Peyer's patch (tissue), 4 donors: ENCODE data around the gene COPS9. TPM values are rescaled to one million over a fixed set of nuclear protein-coding genes. Genes with fewer than 3 reads are reported as not detected.

Experiments
- DNase-seq, 3 donors: peaks; one replicate each; pipeline ENCODE4 v3.0.0-alpha.2; 2017 to 2019
- H3K27ac ChIP-seq, 4 donors: fragments of 200-600 bp; sonication (generic); one replicate each; pipeline ENCODE4 v1.5.1; 2016 to 2019
- H3K27me3 ChIP-seq, 2 donors: fragments of 200-600 bp; sonication (generic); one replicate each; pipeline ENCODE4 v1.5.1; 2019
- H3K36me3 ChIP-seq, 3 donors: fragments of 200-600 bp; sonication (generic); one replicate each; pipeline ENCODE4 v1.5.1; 2016 to 2019
- H3K4me1 ChIP-seq, 4 donors: fragments of 200-600 bp; sonication (generic); one replicate each; pipeline ENCODE4 v1.5.1; 2016 to 2019
- H3K4me3 ChIP-seq, 4 donors: fragments of 200-600 bp; sonication (generic); 1 replicate in 3 of 4; 2 replicates in 1 of 4; pipeline ENCODE4 v1.5.1; 2016 to 2019; ENCODE audit warnings: mild to moderate bottlenecking in 1 of 4
- H3K9me3 ChIP-seq, 4 donors: fragments of 200-600 bp; sonication (generic); one replicate each; pipeline ENCODE4 v1.5.1; 2016 to 2019; ENCODE audit warnings: mild to moderate bottlenecking in 1 of 4
- POLR2A ChIP-seq, 2 donors: fragments of 450-650 bp; IDR thresholded peaks; one replicate each; pipeline ENCODE4 v1.5.1; 2017; ENCODE audit warnings: antibody characterized with exemption in 2 of 2, mild to moderate bottlenecking in 2 of 2, moderate library complexity in 2 of 2
- total RNA-seq, 4 donors: library from RNA; depleted of rRNA; stranded (reverse); fragments of >200 nt; gene quantifications; one replicate each; pipeline ENCODE4 v1.1.0, GENCODE V29; 2016
- TF ChIP-seq, protein P1 (sequence below), 6 experiments: fragments of 450-650 bp in 4 of 6; fragments of 200-600 bp in 2 of 6; sonication (generic) in 1 of 6; IDR thresholded peaks; one replicate each; pipeline ENCODE4 v1.5.1; 2017 to 2019; ENCODE audit warnings: antibody characterized with exemption in 6 of 6, mild to moderate bottlenecking in 3 of 6, moderate library complexity in 1 of 6

COPS9 gene
- total RNA-seq, 4 donors from 2014 or later = 57.3 to 113 (median 104) TPM

DNA sequence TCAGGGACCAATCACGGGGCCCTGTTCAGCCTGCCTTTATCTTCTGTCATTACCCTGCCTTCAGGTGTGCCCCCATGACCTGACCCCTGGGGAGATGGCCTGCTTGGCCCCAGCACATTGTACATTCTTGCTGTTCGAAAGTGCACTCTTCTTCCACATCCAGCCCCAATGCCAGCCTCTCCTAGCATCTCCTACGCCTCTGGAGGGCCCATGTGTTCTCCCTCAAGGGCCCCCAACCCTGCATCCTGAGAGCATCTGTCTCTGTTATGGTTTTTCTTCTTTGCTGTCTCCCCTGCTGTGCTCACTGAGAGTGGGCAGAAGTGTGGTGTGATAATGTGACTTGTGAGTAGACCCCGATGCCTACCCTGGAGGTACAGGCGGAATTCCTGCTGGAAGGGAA lies 45.9 kb upstream of the COPS9 start:
- Histone ChIP-seq H3K4me3 (no peak overlapping the region), H3K9me3 (no peaks in the 10 kb centered on the region), H3K27me3 (no peaks in the 10 kb centered on the region), H3K27ac (no peak overlapping the region), H3K36me3 (no peaks in the 10 kb centered on the region), H3K4me1 (no peaks in the 10 kb centered on the region)
- TF ChIP-seq POLR2A (IDR thresholded peaks at IDR 0.05) = no peak
- TF ChIP-seq, protein P1, sequence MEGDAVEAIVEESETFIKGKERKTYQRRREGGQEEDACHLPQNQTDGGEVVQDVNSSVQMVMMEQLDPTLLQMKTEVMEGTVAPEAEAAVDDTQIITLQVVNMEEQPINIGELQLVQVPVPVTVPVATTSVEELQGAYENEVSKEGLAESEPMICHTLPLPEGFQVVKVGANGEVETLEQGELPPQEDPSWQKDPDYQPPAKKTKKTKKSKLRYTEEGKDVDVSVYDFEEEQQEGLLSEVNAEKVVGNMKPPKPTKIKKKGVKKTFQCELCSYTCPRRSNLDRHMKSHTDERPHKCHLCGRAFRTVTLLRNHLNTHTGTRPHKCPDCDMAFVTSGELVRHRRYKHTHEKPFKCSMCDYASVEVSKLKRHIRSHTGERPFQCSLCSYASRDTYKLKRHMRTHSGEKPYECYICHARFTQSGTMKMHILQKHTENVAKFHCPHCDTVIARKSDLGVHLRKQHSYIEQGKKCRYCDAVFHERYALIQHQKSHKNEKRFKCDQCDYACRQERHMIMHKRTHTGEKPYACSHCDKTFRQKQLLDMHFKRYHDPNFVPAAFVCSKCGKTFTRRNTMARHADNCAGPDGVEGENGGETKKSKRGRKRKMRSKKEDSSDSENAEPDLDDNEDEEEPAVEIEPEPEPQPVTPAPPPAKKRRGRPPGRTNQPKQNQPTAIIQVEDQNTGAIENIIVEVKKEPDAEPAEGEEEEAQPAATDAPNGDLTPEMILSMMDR (IDR thresholded peaks at IDR 0.05) = no peak
- DNase-seq = no peak

DNA sequence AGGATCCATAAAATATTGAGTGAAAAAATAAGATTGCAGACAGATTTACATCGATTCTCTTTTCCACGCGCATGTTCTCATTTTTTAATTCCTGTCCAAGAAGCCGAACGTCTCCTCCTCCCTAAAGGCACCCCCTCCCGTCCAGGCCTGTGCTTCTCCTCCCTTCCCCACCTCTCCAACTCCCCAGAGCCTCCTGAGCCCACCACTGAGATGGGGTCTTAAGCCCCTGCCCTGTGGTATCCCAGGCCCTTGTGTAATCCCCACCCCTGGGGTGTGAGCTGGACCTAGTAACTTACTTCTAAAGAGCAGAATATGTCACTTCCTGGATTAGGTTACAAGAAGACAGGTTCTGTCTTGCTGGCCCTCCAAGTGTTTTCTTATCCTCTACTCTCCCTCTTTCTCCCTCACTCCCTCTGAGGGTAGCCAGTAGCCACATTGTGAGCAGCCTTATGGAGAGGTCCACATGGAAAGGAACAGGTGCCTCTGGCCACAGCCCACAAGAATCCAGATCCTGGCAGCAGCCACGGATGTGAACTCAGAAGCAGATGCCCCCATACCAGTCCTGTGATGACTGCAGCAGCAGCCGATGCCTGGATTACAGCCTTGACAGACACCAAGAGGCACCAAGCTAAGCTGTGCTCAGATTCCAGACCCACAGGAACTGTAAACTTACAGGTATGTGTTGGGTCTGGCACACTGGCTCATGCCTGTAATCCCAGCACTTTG lies 44.0 kb upstream of the COPS9 start:
- no peaks in the 10 kb centered on the region for H3K36me3 ChIP-seq
- TF ChIP-seq POLR2A (IDR thresholded peaks at IDR 0.05) = no peak
- no peaks in the 10 kb centered on the region for H3K4me1 ChIP-seq
- H3K9me3 ChIP-seq = no peaks in the 10 kb centered on the region
- DNase-seq = no peak
- H3K27ac ChIP-seq = no peak overlapping the region
- no peak overlapping the region for H3K4me3 ChIP-seq
- H3K27me3 ChIP-seq = no peaks in the 10 kb centered on the region

DNA sequence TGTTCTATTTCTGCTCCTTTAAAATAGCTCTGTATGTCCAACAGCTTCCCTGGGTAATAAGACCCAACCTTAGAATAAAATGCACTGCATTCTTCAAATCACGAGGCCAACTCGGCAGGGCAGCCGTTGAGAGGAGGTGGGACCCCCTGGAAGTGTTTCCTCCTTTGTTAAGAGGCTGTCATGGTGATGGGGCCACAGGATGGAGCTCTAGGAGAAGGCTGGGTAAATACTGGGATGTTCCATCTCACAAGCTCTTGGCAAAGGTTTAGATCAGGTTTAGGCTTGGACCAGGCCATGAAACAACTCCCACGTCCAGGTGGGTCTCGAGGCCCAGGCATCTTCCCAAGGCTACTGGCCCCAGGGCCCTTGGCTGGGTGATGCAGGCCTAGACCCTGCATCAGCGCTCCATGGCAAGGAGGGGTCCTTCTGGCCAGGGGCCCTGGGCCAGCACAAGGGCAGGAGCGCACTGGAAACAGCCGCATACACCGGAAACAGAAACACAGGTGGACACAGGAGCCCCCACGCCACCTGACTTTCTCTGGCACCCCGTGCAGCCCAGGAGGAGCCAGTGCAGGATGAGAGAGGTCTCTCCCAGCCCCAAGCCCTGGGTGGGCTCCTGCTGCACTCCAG lies 43.2 kb upstream of the COPS9 start:
- H3K4me3 ChIP-seq = no peak overlapping the region
- no peak for DNase-seq
- H3K9me3 ChIP-seq = no peaks in the 10 kb centered on the region
- no peaks in the 10 kb centered on the region for H3K36me3 ChIP-seq
- TF ChIP-seq, protein P1 (IDR thresholded peaks at IDR 0.05) = no peak
- no peaks in the 10 kb centered on the region for H3K4me1 ChIP-seq
- no peaks in the 10 kb centered on the region for H3K27me3 ChIP-seq
- H3K27ac ChIP-seq = no peak overlapping the region

DNA sequence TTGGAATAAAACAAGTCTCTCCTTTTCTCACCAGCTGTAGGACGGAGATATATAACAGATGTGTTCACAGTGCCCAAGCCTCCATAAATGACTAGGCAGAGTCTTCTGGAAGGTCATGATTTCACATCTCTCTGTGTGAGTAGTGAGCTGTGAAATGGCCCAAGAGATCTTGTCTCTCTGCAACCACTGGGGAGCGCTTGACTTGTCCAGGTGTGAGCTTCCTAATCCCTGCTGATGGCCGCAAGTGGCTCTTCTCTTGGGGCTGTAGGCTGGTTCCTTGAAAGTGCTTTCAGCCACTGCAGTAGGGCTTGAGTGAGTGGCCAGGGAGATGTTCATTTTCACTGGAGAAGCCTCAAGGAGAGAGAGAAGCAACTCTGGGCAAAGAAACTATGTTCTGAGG lies 42.5 kb upstream of the COPS9 start:
- Histone ChIP-seq H3K9me3 (no peaks in the 10 kb centered on the region), H3K36me3 (no peaks in the 10 kb centered on the region), H3K27me3 (no peaks in the 10 kb centered on the region), H3K4me1 (no peaks in the 10 kb centered on the region), H3K4me3 (no peak overlapping the region), H3K27ac (no peak overlapping the region)
- no peak for DNase-seq
- TF ChIP-seq, protein P1 (IDR thresholded peaks at IDR 0.05) = no peak
- TF ChIP-seq POLR2A (IDR thresholded peaks at IDR 0.05) = no peak

DNA sequence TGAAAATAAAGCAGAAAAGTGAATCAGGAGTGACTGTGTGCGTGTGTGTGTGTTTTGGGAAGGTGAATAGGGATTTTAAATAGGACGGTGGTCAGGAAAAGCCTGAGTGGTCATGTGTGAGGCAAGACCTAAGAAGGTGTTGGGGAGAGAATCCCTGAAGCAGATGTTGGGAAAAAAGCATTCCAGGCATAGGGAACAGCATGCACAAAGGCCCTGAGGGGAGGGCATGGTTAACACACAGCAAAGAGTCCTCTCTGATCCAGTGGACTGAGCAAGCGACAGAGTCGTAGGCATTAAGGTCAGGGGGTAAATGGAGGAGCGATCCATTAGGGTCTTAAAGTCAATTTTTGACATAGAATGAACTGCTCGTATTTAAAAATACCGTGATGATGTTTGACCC lies 38.4 kb upstream of the COPS9 start:
- H3K4me1 ChIP-seq = no peaks in the 10 kb centered on the region
- no peak overlapping the region for H3K27ac ChIP-seq
- no peaks in the 10 kb centered on the region for H3K9me3 ChIP-seq
- H3K4me3 ChIP-seq = no peak overlapping the region
- DNase-seq = no peak
- TF ChIP-seq, protein P1 (IDR thresholded peaks at IDR 0.05) = no peak
- no peak for TF ChIP-seq POLR2A (IDR thresholded peaks at IDR 0.05)
- H3K36me3 ChIP-seq = no peaks in the 10 kb centered on the region
- H3K27me3 ChIP-seq = no peaks in the 10 kb centered on the region

DNA sequence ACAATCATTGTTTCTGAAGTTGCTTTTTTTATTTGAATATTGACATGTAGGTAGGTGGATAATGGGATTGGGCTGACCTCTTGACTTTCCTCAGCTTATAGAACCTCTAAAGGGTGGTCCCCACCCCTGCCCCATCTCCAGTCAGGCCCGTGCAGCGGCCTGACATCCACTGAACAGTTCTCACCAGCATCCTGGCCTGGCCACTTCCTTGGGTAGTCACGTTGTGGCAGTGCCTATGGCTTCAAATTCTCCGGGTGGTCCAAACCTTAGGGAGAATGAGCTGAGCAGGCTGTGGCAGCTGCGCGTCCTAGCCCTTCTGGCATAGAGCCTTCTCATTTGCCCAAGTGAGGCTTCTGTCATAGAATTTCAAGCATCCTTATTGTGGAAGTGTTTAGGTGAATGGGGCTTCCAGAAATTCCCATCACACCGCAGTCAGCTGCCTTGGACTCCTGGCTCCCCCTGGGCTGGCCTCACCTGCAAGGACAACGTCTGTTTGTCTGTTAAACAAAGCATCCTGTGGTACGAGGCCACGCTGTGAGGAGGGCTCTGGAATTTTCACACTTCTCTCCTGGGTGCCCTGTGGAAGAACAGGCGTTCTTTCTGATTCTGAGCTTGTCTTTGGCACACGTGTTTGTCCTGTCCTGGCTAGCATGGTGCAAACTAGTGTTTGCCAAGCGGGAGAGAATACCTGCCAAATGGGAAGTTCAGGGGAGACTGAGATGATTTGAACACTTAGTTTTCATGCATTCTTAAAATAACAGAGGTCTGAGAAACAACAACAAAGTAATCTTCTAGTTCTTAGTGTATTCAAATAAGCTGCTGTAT lies 36.2 kb upstream of the COPS9 start:
- Histone ChIP-seq H3K27me3 (no peaks in the 10 kb centered on the region), H3K4me3 (no peak overlapping the region), H3K27ac (no peak overlapping the region), H3K36me3 (no peaks in the 10 kb centered on the region), H3K4me1 (no peaks in the 10 kb centered on the region), H3K9me3 (no peaks in the 10 kb centered on the region)
- TF ChIP-seq, protein P1 (IDR thresholded peaks at IDR 0.05) = no peak
- TF ChIP-seq POLR2A (IDR thresholded peaks at IDR 0.05) = no peak
- no peak for DNase-seq
